Stimulated activated CD4-positive, alpha-beta T cell treated with anti-CD3 and anti-CD28 coated beads, Interleukin-1b, Interleukin-23, amount 100 ng/mL, for 24 hours (primary cell): ENCODE measurements around the gene LGALS7B.
"Not testable (repeated sequence)": the region's sequence is repeated elsewhere in the genome, so short reads cannot be mapped to it uniquely, and the experiment has no call there.

Experiments used
- DNase-seq, 4 experiments: peaks; one replicate each; pipeline ENCODE4 v3.0.0-alpha.2; 2020; ENCODE audit warnings: low read depth in 4 of 4, low spot score in 1 of 4

Gene LGALS7B

DNA sequence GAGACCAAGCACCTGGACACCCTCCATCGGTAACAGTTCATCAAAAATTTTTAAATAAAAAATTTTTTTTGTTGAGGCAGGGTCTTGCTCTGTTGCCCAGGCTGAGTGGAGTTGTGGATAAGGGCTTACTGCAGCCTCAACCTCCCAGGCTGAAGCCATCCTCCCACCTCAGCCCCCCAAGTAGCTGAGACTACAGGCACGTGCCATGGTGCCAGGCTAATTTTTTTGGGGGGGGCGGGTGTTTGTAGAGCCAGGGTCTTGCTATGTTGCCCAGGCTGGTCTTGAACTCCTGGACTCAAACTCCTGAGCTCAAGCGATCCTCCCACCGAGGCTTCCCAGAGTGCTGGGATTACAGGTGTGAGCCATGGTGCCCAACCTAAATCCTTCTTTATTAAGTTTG lies 4.7 kb downstream of the LGALS7B start:
- no peak for DNase-seq

DNA sequence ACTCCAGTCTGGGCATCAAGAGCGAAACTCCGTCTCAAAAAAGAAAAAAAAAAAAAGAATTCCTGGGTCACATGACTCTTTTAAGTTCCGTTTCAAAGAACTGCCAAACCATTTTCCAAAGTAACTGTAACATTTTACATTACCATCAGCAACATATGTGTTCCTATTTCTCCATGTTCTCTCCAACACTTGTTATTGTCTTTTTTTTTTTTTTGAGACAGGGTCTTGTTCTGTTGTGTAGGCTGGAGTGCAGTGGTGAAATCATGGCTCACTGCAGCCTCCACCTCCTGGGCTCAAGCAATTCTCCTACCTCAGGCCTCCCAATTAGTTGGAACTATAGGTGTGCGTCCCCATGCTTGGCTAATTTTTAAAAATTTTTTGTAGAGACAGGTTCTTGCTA lies 6.5 kb downstream of the LGALS7B start:
- no peak for DNase-seq

DNA sequence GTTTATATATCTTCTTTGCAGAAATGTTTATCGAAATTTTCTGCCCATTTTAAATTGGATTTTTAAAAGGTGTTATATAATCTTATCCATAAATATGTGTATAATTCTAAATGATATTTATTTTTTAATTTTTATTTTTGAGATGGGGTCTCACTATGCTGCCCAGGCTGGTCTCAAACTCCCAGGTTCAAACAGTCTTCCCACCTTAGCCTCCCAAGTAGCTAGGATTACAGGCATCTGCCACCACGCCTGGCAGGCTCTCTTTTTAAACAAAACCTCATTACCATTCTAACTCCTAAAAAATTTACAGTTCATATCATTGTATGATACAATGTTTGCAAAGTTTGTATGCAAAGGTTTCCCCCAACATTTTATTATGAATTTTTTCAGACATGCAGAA lies 7.2 kb downstream of the LGALS7B start:
- DNase-seq = no peak

DNA sequence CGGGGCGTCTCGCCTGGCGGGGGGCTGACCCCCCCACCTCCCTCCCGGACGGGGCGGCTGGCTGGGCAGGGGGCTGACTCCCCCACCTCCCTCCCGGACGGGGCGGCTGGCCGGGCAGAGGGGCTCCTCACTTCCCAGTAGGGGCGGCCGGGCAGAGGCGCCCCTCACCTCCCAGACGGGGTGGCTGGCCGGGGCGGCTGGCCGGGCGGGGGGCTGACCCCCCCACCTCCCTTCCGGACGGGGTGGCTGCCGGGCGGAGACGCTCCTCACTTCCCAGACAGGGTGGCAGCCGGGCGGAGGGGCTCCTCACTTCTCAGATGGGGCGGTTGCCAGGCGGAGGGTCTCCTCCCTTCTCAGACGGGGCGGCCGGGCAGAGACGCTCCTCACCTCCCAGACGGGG lies 8.8 kb downstream of the LGALS7B start:
- not testable (repeated sequence) for DNase-seq

DNA sequence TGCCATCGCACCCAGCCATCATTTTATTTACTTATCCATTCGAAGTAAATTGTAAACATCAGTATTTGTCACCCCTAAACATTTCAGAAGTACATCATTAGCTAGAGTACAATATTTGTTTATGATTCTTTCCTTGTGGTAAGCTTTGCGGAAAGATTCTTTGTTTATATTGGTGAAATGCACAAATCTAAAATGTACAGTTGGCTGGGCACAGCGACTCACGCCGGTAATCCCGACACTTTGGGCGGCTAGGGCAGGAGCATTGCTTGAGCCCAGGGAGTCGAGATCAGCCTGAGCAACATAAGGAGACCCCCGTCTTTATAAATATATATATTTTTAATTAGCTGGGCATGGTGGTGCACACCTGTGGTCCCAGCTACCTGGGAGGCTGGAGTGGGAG lies 10.1 kb downstream of the LGALS7B start:
- DNase-seq = no peak

DNA sequence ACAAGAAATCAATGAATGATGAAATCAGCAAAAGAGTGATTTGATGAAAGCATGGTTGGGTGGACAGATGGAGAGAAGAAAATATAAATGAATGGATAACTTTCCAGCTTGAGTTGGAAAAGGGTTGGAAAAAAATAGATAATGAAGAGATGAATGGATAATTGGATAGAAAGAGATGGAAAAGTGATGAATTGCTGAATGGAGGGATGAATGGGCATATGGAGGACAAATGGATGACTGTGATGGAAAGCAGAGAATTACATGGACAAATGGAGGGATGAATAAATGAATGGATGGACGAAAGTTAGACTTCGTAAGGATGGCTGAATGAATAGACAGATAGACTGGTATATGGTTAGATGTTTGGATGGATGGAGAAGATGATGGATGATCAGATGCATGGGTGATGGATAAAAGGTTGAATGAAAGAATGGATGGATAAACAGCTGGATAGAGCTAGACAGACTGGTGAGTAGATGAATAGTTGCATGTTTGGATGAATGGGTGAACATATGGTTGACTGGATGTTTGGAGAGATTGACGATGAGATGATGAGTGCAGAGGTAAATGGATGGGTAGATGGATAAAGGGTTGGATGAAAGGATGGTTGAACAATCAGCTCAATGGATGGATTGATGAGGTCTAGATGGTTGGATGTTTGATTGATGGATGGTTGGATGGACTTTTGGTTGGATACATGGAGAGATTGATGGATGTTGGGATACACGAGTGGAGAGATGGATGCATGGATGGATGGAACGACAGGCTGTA lies 11.8 kb downstream of the LGALS7B start:
- no peak for DNase-seq

DNA sequence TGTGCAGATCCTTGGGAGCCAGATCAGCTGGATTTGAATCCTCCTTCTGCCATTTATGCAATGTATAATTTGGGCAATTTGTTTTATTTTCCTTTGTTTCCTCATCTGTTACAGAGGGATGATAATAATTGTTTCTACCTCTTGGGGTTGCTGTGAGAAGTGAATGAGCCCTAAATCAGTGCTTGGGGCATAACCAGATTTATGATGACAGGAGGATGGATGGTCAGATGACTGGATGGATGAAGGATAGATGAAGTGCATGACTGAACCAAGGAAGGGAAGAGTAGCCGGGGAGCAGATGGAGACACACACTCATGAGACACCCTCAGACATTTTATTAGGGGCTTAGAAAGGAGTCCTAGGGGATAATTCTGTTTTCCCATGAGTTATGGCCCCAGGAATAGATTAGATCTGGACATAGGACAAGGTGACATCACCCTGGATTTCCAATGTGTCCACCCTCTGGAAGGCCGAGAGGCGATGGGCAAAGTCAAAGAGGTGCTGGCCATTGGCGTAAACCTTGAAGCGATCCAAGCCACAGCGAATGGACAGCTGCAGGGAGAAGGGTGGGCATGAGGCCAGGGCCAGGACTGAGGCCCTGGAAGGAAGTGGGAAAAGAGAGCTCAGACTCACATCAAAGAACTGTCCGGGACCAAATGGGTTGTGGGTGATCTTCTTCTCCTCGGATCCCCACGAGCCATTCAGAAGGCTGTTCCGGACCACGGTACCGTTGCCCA lies 12.5 kb downstream of the LGALS7B start:
- DNase-seq = no peak

DNA sequence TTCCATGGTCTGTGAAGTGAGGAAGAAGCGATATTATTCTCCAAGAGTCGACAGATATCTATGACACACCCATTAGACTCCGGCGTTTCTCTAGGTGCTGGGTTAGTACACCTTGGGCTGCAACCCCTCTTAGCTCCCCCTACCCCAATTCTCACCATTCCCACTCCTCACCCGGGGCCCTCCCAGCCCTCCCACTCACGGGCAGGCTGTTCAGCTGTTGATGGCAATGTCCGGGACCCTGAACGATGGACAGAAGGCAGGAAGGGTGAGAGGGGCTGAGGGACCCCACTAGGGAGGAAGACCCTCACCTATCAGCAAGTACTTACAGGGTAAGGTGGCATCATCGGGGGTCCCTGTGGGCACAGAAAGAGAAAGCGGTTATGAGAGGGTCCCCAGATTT lies 14.5 kb downstream of the LGALS7B start:
- no peak for DNase-seq

DNA sequence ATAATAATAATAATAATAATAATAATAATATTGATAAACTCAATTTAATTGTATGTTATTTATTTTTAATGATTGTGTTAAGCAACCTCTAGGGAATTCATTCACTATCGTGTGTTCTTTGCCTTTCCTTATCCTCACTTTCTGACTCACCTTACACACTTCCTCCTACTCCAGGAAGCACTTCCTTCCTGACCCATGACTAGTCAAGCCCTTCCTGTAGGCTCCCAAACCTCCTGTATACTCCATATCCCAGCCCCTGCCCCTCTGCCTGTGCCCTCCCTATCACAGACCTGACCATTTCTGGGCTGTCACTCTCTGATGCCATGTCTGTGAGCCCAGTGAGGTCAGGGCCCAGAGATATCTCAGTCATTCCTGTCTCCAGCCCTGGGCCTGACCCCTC lies 16.2 kb downstream of the LGALS7B start:
- no peak for DNase-seq

DNA sequence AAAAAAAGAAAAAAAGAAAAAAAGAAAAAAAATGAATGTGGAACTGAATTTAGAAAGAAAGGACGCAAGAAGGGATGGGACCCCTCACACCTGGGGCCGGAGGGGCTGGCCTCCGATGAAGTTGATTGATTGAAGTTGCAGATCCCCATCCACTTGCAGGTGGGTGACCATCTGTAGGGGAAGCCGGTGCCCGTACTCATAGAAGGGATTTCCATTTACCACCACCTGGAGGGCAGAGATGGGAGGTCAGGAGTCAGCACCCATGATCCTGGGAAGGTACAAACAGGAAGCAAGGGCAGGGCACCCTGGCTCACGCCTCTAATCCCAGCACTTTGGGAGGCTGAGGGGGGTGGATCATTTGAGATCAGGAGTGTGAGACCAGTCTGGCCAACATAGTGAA lies 17.4 kb downstream of the LGALS7B start:
- DNase-seq = no peak

DNA sequence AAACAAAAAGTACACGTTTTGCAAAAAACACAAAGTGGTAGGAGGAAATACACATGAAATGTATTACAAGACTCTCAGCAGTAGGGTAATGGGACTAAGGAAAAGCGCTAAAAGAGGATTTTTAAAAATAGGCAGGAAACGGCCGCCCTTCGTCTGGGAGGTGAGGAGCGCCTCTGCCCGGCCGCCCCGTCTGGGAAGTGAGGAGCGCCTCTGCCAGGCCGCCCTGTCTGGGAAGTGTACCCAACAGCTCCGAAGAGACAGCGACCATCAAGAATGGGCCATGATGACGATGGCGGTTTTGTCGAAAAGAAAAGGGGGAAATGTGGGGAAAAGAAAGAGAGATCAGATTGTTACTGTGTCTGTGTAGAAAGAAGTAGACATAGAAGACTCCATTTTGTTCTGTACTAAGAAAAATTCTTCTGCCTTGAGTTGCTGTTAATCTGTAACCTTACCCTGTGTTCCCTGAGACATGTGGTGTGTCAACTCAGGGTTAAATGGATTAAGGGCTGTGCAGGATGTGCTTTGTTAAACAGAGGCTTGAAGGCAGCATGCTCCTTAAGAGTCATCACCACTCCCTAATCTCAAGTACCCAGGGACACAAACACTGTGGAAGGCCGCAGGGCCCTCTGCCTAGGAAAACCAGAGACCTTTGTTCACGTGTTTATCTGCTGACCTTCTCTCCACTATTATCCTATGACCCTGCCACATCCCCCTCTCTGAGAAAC lies 18.5 kb downstream of the LGALS7B start:
- not testable (repeated sequence) for DNase-seq

DNA sequence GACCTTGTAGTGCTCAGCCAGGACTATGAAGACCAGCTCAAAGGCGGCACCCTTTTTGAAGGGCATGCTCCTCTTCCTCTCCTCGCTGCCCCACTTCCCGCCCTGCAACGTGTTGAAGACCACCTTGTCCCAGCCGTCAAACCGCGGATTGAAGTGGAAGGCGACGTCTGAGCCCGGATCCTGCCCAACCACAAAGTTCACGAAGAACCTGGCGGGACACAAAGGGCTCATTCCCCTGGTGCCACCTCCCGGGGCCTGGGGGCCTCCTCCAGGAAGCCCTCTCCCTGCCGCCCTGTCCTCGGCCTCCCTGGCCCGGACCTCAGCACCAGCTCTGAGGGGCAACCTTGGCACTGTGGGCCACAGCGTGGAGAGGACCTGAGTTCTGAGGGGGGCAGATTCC lies 19.7 kb downstream of the LGALS7B start:
- DNase-seq = no peak

DNA sequence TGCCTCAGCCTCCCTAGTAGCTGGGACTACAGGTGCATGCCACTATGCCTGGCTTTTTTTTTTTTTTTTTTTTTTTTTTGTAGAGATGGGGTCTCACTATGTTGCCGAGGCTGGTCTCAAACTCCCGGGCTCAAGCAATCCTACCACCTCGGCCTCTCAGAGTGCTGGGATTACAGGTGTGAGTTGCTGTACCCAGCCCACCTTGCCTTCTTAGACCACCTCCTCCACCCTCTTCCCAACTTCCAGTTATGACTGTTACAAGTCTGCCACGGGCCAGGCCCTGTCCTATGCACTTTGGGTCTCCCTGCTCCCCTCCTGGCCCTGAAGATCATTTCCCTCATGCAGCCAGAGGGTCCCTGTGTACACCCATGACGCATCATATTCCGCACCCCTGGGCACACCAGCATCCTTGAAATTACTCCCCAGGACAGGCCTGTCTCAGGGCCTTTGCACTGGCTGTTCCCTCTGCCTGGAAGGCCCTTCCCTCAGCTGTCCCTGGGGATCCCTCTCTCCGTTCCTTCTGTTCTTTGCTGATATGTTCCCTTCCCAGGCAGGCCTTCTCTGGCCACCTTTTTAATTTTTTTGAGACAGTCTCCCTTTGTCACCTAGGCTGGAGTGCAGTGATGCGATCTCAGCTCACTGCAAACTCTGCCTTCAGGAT lies 20.7 kb downstream of the LGALS7B start:
- DNase-seq = no peak

DNA sequence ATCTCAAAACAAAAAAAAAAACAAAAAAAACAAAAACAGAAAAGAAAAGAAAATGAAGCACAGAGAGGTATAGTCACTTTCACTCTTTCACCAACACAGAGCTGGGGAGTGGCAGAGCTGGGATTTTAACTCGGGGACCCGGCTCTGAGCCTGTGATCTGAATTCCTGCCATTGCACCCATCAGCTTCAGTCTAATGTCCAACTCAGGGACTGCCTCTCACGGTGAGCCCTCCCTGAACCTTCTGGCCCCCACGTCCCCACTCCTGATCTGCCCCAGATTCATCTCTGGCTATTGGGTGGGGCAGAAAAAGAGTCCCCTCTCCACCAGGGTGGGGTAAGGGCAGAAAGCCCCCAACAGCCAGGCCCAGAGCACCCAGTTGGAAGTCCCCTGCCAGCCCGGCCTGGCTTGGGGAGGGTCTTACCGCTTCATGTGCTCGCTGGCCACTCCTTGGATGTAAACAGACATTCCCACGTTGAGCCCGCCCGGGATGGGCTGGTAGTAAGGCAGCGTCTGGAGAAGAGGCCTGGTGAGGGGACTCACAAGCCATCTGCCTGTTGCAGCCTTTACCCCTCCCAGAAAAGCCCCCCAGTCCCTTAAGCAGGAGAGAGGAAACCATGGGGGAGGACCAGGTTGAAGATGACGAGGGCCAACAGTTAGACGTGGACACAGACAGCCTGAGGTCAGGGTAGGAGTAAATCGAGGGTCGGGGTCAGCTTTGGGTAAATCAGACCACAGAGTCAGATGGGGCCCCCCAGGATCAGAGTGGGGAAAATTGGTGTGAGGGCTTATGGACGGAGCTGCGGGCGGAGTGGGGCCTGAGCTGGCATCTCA lies 23.2 kb downstream of the LGALS7B start:
- DNase-seq = no peak

DNA sequence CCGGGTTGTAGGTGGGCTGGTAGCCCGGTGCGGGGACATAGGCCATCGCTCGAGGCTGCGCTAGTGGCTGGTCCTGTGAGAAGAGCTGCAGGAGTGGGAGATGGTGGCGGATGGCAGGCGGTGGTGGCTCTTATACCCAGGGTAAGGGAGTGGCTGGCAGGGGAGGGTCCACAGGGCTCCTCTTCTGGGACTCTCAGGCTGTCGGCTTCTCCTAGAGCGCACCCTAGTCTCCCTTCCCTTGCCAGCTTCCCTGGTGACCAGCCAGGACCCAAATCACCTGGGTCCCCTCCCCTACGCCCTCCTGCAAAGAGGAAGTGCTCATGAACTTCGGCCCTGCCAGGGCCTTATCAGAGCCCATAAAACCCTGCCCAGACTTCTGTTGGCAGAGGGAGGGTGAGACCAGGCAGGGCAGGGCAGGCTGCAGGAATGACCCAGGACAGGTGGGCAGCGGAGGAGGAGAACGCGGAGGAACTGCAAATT lies 23.9 kb downstream of the LGALS7B start, which contains the start of gene LGALS4:
LGALS4 (minus strand) TSS at position 105 of the 480 bp plus-strand sequence; CDS start at position 46, 59 bp downstream.
- no peak for DNase-seq

DNA sequence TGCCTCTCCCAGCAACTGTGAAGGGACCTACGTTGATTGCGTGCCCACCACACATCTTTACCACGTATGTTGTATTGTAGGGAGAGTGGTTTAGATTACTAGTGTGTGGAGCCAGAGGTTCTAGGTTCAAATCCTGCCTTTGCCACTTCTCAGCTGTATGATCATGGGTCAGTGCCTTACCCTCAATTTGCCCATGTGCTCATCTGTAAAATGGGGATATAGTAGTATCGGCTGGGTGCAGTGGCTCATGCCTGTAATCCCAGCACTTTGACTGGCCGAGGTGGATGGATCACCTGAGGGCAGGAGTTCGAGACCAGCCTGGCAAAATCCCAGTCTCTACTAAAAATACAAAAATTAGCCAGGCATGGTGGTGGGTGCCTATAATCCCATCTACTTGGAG lies 24.3 kb downstream of the LGALS7B start:
- DNase-seq = no peak

DNA sequence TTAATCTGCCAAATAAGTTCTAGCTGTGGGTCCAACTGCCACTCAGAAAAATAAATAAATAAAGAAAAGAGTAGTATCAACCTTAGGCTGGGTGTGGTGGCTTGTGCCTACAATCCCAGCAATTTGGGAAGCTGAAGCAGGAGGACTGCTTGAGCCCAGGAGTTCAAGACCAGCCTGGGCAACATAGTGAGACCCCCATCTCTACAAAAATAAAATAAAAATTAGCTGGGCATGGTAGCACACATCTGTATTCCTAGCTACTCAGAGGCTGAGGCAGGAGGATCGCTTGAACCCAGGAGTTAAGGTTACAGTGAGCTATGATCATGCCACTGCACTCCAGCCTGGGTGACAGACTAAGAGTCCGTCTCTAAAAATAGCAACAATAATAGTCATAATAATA lies 24.9 kb downstream of the LGALS7B start:
- DNase-seq = not testable (repeated sequence)

DNA sequence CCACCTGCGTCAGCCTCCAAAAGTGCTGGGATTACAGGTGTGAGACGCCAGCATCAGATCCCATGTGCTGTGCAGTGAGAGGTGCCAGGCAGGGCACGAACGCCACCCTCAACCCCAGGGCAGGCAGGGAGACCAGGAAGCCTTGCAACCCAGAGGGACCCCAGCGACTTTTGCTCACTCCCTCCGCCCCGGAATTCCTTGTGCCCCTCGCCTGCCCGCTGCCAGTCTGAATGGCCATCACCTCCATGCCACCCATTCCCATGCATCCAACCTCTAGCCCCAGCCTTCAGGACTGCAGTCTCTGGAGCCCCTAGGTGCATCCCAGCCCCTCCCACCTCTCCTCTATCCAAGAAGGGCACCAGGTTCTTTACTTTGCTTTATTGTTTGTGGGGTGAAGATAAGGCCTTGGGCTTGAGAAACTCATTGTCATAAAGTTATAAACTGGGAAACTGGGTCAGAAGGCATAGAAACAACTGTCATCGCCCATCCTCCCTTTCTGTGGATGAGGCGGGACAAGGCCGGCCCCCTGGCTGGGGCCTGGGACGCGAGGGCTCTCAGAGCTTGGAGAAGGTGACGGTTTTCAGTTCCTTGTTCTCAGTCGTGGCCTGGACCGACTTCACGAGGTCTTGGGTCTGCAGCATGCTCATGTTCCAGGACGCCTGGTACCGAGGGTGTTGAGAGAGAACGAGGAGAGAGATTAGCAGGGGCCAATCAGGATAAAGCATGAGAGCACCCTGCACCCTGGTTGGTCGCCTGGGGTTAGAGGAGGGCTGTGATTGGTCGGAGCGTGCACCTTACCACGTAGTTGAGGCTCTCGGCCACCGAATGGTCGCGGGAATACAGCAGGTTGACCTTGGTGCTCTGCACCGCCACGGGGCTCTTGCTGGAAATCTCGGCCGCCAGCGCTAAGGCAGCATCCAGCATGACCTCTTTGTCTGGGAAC lies 26.3 kb downstream of the LGALS7B start:
- DNase-seq = no peak

DNA sequence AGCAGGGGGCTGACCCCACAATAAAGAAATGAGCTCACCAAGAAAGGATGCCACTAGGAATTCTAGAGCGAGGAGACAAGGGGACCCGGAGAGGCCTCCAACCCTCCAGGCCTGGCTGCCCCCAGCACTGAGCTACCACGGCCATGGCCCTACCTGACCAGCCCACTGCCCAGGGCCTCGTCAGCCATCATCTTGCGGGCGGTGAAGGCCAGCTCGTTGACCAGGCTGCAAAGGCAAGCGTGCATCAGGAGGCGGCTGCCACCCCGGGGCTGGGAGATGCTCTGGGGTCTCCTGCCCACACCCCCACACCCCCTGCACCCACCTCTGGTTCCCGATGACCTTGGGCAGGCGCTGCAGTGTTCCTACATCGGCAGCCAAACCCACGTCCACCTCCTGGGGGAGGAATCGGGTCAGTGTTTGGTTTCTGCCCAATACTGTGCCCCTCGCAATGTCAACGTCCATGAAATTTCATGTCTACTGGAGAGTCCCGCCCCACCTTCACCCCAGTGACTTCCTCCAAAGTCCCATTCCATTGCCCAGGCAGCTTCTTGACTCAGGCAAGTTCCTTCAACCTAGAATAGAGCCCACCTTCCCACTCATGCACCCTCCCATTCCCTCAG lies 27.2 kb downstream of the LGALS7B start:
- DNase-seq = no peak
